Osteocyte (in vitro differentiated cells): ENCODE results near the gene TENM3. TPM values are rescaled to one million over a fixed set of nuclear protein-coding genes. Genes with fewer than 3 reads are reported as not detected.

ENCODE experiments used
- DNase-seq: peaks from one replicate; pipeline ENCODE4 v3.0.0; 2021; ENCODE audit warnings: mixed read lengths; ENCODE audit not compliant: unreplicated experiment; ENCODE audit errors: extremely low spot score
- H3K27ac Mint-ChIP-seq: one replicate; pipeline ENCODE4 v1.8.0; 2021; ENCODE audit warnings: mild to moderate bottlenecking, mixed read lengths; ENCODE audit not compliant: unreplicated experiment
- H3K27me3 Mint-ChIP-seq: one replicate; pipeline ENCODE4 v1.8.0; 2021; ENCODE audit warnings: mixed read lengths; ENCODE audit not compliant: unreplicated experiment
- H3K36me3 Mint-ChIP-seq: one replicate; pipeline ENCODE4 v1.8.0; 2021; ENCODE audit warnings: mixed read lengths; ENCODE audit not compliant: unreplicated experiment
- H3K4me1 Mint-ChIP-seq: one replicate; pipeline ENCODE4 v1.8.0; 2021; ENCODE audit warnings: mixed read lengths; ENCODE audit not compliant: unreplicated experiment
- H3K4me3 Mint-ChIP-seq: one replicate; pipeline ENCODE4 v1.8.0; 2021; ENCODE audit warnings: mild to moderate bottlenecking, moderate library complexity, mixed read lengths; ENCODE audit not compliant: unreplicated experiment
- H3K9me3 Mint-ChIP-seq: one replicate; pipeline ENCODE4 v1.8.0; 2021; ENCODE audit warnings: mixed read lengths; ENCODE audit not compliant: unreplicated experiment
- CTCF ChIP-seq: fragments of 200-600 bp; sonication (generic); IDR thresholded peaks from 2 replicates; pipeline ENCODE4 v1.5.0; 2021; ENCODE audit warnings: antibody characterized with exemption, mild to moderate bottlenecking, moderate library complexity
- total RNA-seq: library from RNA; stranded (reverse); gene quantifications from 2 replicates; pipeline ENCODE4 v1.2.1, GENCODE V29; 2021

Gene TENM3
- total RNA-seq, 1 donor from 2014 or later, result 78.3 TPM

GRCh38 chr4:182258441-182259000, 15.3 kb downstream of the TENM3 start:
- Mint-ChIP-seq H3K27ac (no peak overlapping the region), H3K9me3 (peaks cover 4% of the 10 kb centered on the region), H3K4me1 (no peaks in the 10 kb centered on the region), H3K36me3 (peaks cover 7% of the 10 kb centered on the region), H3K27me3 (no peaks in the 10 kb centered on the region), H3K4me3 (no peak overlapping the region)
- no peak for DNase-seq
- no peak for TF ChIP-seq CTCF

GRCh38 chr4:182261651-182262223, 18.5 kb downstream of the TENM3 start:
- Mint-ChIP-seq H3K4me3 (no peak overlapping the region), H3K36me3 (peaks cover 7% of the 10 kb centered on the region), H3K27ac (no peak overlapping the region), H3K27me3 (no peaks in the 10 kb centered on the region), H3K9me3 (peaks cover 4% of the 10 kb centered on the region), H3K4me1 (no peaks in the 10 kb centered on the region)
- TF ChIP-seq CTCF, result no peak
- no peak for DNase-seq

GRCh38 chr4:182263562-182263961, 20.4 kb downstream of the TENM3 start:
- no peak for DNase-seq
- no peak for TF ChIP-seq CTCF
- Mint-ChIP-seq H3K4me3 (no peak overlapping the region), H3K27me3 (no peaks in the 10 kb centered on the region), H3K9me3 (no peaks in the 10 kb centered on the region), H3K27ac (no peak overlapping the region), H3K36me3 (peaks cover 7% of the 10 kb centered on the region), H3K4me1 (no peaks in the 10 kb centered on the region)

- TF ChIP-seq CTCF, result no peak
- Mint-ChIP-seq H3K36me3 (peaks cover 7% of the 10 kb centered on the region), H3K27ac (no peak overlapping the region), H3K4me3 (no peak overlapping the region), H3K27me3 (no peaks in the 10 kb centered on the region), H3K4me1 (no peaks in the 10 kb centered on the region), H3K9me3 (no peaks in the 10 kb centered on the region)
- DNase-seq, result no peak
These were observed 21.0 kb downstream of the TENM3 start for GRCh38 chr4:182264139-182264752.

GRCh38 chr4:182265881-182266280, 22.7 kb downstream of the TENM3 start:
- H3K27ac Mint-ChIP-seq, result no peak overlapping the region
- no peak for TF ChIP-seq CTCF
- H3K4me3 Mint-ChIP-seq, result no peak overlapping the region
- no peaks in the 10 kb centered on the region for H3K4me1 Mint-ChIP-seq
- no peak for DNase-seq
- H3K27me3 Mint-ChIP-seq, result no peaks in the 10 kb centered on the region
- peaks cover 7% of the 10 kb centered on the region for H3K36me3 Mint-ChIP-seq
- no peaks in the 10 kb centered on the region for H3K9me3 Mint-ChIP-seq
